ENCODE data around the gene GCNT2.
"Not testable (repeated sequence)": the region's sequence is repeated elsewhere in the genome, so short reads cannot be mapped to it uniquely, and the experiment has no call there.

GCNT2 gene

GRCh38 chr6:10613723-10614122 is 92.6 kb downstream of the GCNT2 start:
- peak; percentile 76 for DNase-seq

GRCh38 chr6:10615675-10616074 is 94.5 kb downstream of the GCNT2 start:
- no peak for DNase-seq

GRCh38 chr6:10616266-10616665 is 95.1 kb downstream of the GCNT2 start:
- not testable (repeated sequence) for DNase-seq

GRCh38 chr6:10617008-10617696 is 96.0 kb downstream of the GCNT2 start:
- DNase-seq = no peak

- no peak for DNase-seq
Measured at GRCh38 chr6:10618409-10618808, 97.3 kb downstream of the GCNT2 start.

- DNase-seq = peak; percentile 33
Measured at GRCh38 chr6:10621213-10621612, 100.1 kb downstream of the GCNT2 start.

- DNase-seq = peak; percentile 5
Measured at GRCh38 chr6:10621847-10622246, 100.7 kb downstream of the GCNT2 start.

GRCh38 chr6:10624836-10625235 is 103.7 kb downstream of the GCNT2 start:
- no peak for DNase-seq

GRCh38 chr6:10626154-10626741 is 105.1 kb downstream of the GCNT2 start:
- no peak for DNase-seq

- DNase-seq = no peak
Measured at GRCh38 chr6:10627800-10628199, 106.6 kb downstream of the GCNT2 start.

- no peak for DNase-seq
Measured at GRCh38 chr6:10630178-10630577, 109.0 kb downstream of the GCNT2 start.

- DNase-seq = peak; percentile 55
Measured at GRCh38 chr6:10633216-10633615, 112.1 kb downstream of the GCNT2 start.

GRCh38 chr6:10640412-10640811 is 119.3 kb downstream of the GCNT2 start:
- no peak for DNase-seq

- DNase-seq = no peak
Measured at GRCh38 chr6:10641528-10641927, 120.4 kb downstream of the GCNT2 start.

- DNase-seq = no peak
Measured at GRCh38 chr6:10643201-10643651, 122.1 kb downstream of the GCNT2 start.

- no peak for DNase-seq
Measured at GRCh38 chr6:10644225-10644624, 123.1 kb downstream of the GCNT2 start.

GRCh38 chr6:10655508-10656055 is 134.4 kb downstream of the GCNT2 start:
- no peak for DNase-seq

- DNase-seq = peak; percentile 19
Measured at GRCh38 chr6:10658910-10659698, 138.0 kb downstream of the GCNT2 start.

GRCh38 chr6:10659699-10660348 is 138.7 kb downstream of the GCNT2 start:
- peak; percentile 73 for DNase-seq

GRCh38 chr6:10660431-10661191 is 139.5 kb downstream of the GCNT2 start:
- DNase-seq = not testable (repeated sequence)

GRCh38 chr6:10662207-10662606 is 141.1 kb downstream of the GCNT2 start:
- no peak for DNase-seq

- no peak for DNase-seq
Measured at GRCh38 chr6:10662742-10663141, 141.6 kb downstream of the GCNT2 start.
